Progenitor cell of endocrine pancreas (in vitro differentiated cells): Measurements from ENCODE around the gene RASD2. TPM values are rescaled to one million over a fixed set of nuclear protein-coding genes. Genes with fewer than 3 reads are reported as not detected.

ENCODE experiments used
- DNase-seq: peaks from one replicate; pipeline ENCODE4 v3.0.0; 2021; ENCODE audit warnings: low spot score; ENCODE audit not compliant: unreplicated experiment
- H3K27ac Mint-ChIP-seq: 2 replicates; pipeline ENCODE4 v1.8.0; 2021; ENCODE audit warnings: mild to moderate bottlenecking, moderate library complexity, mixed read lengths
- H3K27me3 Mint-ChIP-seq: 2 replicates; pipeline ENCODE4 v1.8.0; 2021; ENCODE audit warnings: mixed read lengths
- H3K36me3 Mint-ChIP-seq: 2 replicates; pipeline ENCODE4 v1.8.0; 2022; ENCODE audit warnings: mixed read lengths; ENCODE audit not compliant: insufficient read depth
- H3K4me1 Mint-ChIP-seq: 2 replicates; pipeline ENCODE4 v1.8.0; 2021; ENCODE audit warnings: low read depth, mixed read lengths
- H3K4me3 Mint-ChIP-seq: 2 replicates; pipeline ENCODE4 v1.8.0; 2021; ENCODE audit warnings: low read depth, mild to moderate bottlenecking, moderate library complexity, mixed read lengths
- H3K9me3 Mint-ChIP-seq: 2 replicates; pipeline ENCODE4 v1.8.0; 2021; ENCODE audit warnings: low read depth, mixed read lengths
- total RNA-seq: library from RNA; stranded (reverse); gene quantifications from 2 replicates; pipeline ENCODE4 v1.2.1, GENCODE V29; 2021
- TF ChIP-seq, protein P1 (sequence below): fragments of 200-600 bp; sonication (generic); IDR thresholded peaks from one replicate; pipeline ENCODE4 v1.5.0; 2021; ENCODE audit warnings: antibody characterized with exemption, mild to moderate bottlenecking; ENCODE audit not compliant: unreplicated experiment

RASD2 gene
- total RNA-seq, 1 donor from 2014 or later = 0.07 TPM

DNA sequence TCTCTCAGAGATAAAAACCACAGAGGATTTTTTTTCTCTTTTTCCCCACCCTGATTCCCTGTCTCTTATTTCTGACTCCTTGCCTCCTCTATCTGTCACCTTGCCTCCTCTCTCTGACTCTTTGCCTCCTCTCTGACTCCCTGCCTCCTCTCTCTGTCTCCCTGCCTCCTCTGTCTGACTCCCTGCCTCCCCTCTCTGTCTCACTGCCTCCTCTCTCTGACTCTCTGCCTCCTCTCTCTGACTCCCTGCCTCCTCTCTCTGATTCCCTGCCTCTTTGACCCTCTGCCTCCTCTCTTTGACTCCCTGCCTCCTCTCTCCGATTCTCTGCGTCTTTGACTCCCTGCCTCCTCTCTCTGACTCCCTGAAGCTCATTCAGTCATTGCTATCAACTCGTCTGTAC is 3.1 kb downstream of the RASD2 start:
- Mint-ChIP-seq H3K36me3 (no peaks in the 10 kb centered on the region), H3K4me1 (no peaks in the 10 kb centered on the region), H3K4me3 (no peak overlapping the region), H3K27ac (no peak overlapping the region), H3K27me3 (peaks cover 67% of the 10 kb centered on the region), H3K9me3 (no peaks in the 10 kb centered on the region)
- no peak for DNase-seq
- TF ChIP-seq, protein P1, sequence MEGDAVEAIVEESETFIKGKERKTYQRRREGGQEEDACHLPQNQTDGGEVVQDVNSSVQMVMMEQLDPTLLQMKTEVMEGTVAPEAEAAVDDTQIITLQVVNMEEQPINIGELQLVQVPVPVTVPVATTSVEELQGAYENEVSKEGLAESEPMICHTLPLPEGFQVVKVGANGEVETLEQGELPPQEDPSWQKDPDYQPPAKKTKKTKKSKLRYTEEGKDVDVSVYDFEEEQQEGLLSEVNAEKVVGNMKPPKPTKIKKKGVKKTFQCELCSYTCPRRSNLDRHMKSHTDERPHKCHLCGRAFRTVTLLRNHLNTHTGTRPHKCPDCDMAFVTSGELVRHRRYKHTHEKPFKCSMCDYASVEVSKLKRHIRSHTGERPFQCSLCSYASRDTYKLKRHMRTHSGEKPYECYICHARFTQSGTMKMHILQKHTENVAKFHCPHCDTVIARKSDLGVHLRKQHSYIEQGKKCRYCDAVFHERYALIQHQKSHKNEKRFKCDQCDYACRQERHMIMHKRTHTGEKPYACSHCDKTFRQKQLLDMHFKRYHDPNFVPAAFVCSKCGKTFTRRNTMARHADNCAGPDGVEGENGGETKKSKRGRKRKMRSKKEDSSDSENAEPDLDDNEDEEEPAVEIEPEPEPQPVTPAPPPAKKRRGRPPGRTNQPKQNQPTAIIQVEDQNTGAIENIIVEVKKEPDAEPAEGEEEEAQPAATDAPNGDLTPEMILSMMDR = no peak

DNA sequence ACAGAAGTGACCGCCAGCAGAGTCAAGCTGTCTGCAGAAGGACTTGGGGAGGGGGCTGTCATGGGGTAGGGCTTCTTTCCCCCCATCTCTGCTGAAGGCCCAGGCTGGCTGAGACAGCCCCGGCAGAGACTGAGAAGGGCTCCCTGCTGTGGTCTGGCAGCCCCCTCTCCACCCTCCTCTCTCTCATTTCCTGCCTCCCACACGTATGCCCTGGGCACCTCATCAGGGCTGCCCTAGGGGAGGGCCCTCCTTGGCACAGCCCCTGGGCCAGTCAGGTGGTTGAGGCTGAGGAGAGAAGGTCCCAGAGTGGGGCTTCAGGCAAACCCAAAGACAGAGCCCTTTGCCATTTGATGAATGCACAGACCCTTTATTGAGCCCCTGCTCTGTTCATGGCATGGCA is 3.6 kb downstream of the RASD2 start:
- H3K36me3 Mint-ChIP-seq = no peaks in the 10 kb centered on the region
- H3K27me3 Mint-ChIP-seq = peaks cover 67% of the 10 kb centered on the region
- no peaks in the 10 kb centered on the region for H3K9me3 Mint-ChIP-seq
- TF ChIP-seq, protein P1 = no peak
- no peak overlapping the region for H3K27ac Mint-ChIP-seq
- DNase-seq = no peak
- H3K4me1 Mint-ChIP-seq = no peaks in the 10 kb centered on the region
- no peak overlapping the region for H3K4me3 Mint-ChIP-seq

DNA sequence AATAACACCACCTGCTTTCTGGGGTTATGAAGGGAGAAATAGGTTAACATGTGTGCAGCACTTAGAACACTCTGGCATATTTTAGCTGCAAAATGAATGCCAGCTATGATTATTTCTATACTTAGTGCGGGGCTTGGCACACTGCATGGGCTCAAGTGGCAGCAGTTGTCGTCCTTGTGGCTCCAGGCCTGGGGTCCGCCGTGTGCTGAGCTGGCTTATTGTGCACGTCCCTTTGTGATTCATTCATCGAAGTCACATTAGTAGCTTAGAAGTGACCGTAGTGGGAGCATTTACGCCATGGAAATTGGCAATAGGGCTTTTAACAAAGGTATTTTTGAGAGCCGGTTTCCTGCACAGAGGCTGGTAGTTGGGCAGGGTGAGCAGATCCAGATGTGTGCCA is 4.2 kb downstream of the RASD2 start:
- Mint-ChIP-seq H3K36me3 (no peaks in the 10 kb centered on the region), H3K27me3 (peaks cover 65% of the 10 kb centered on the region), H3K4me1 (no peaks in the 10 kb centered on the region), H3K27ac (no peak overlapping the region), H3K4me3 (no peak overlapping the region), H3K9me3 (no peaks in the 10 kb centered on the region)
- TF ChIP-seq, protein P1 = no peak
- DNase-seq = no peak

DNA sequence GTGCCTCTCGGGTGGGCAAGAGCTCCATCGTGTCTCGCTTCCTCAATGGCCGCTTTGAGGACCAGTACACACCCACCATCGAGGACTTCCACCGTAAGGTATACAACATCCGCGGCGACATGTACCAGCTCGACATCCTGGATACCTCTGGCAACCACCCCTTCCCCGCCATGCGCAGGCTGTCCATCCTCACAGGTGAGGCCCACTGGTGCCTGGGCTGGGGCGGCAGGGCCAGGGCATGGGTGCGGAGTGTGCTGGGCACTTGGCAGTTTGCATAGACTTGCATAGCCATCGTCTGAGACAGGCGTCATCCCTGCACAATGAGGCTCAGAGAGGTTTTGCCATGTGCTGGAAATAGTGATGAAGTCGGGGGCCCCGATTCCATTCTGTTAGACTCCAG is 6.3 kb downstream of the RASD2 start:
- H3K36me3 Mint-ChIP-seq = no peaks in the 10 kb centered on the region
- TF ChIP-seq, protein P1 = no peak

DNA sequence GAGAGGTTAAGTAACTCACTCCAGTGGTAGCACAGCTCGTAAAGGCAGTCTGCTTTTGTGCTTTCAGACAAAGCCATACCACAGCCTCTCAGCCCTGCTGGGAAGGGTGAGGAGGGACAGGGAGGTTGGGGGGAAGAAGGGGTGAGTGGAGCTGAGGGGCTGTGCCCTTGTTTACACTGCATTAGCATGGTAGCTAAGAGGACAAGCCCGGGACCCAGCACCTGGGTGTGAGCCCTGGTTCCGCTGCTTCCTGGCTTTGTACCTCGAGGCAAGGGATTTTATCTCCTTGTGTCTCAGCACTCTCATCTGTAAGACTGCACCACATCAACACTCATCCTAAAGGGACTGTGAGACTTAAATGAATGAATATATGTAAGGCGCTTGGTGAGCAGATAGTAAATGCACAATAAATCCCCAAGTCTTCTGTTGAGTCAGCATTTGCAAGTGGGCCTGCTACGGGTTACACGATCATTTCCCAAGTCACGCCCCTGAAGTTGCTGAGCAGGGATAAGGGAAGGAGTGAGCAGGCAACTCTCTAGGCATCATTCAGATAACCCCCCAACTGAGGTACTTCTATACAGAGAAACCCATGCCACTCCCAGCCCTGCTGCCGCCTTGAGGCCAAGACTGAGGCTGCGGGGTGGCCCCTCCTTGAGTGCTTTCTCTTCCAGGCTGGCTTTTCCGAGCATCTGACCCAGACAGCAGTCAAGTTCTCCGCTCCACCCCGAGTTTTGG is 7.5 kb downstream of the RASD2 start:
- H3K4me3 Mint-ChIP-seq = no peak overlapping the region
- peaks cover 57% of the 10 kb centered on the region for H3K27me3 Mint-ChIP-seq
- no peaks in the 10 kb centered on the region for H3K9me3 Mint-ChIP-seq
- H3K27ac Mint-ChIP-seq = no peak overlapping the region
- no peaks in the 10 kb centered on the region for H3K4me1 Mint-ChIP-seq
- TF ChIP-seq, protein P1 = peak; percentile 27
- DNase-seq = no peak
- no peaks in the 10 kb centered on the region for H3K36me3 Mint-ChIP-seq

More for the DNA sequence above, 6.3 kb downstream of the RASD2 start:
- Mint-ChIP-seq H3K4me3 (no peak overlapping the region), H3K27ac (no peak overlapping the region), H3K4me1 (no peaks in the 10 kb centered on the region), H3K9me3 (no peaks in the 10 kb centered on the region), H3K27me3 (peaks cover 65% of the 10 kb centered on the region)
- DNase-seq = no peak
